GM21423 (cell line): ENCODE results near the gene C8A.

Experiments
- ATAC-seq: cut with Tn5 transposase; IDR thresholded peaks from one replicate; pipeline ENCODE4 v1.9.1; 2021; ENCODE audit warnings: mild to moderate bottlenecking, moderate library complexity; ENCODE audit not compliant: unreplicated experiment

The C8A gene

DNA sequence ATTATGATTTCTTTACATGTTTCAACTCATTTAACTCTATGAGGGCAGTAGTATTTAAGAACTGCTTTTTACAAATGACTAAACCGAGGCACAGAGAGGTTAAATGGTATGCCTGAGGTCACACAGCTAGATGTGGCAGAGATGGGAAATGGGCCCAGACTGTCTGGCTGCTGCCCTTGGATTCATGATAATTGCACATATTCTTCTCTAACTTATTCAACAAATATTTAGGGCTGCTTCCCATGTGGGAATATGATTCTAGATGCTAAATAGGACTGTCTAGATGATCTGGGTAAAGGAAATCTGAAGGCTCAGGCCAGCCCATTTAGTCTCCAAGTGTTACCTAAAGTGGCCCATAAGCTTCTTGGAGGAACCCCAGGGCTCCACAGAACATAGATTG lies 26.2 kb downstream of the C8A start:
- no peak for ATAC-seq

DNA sequence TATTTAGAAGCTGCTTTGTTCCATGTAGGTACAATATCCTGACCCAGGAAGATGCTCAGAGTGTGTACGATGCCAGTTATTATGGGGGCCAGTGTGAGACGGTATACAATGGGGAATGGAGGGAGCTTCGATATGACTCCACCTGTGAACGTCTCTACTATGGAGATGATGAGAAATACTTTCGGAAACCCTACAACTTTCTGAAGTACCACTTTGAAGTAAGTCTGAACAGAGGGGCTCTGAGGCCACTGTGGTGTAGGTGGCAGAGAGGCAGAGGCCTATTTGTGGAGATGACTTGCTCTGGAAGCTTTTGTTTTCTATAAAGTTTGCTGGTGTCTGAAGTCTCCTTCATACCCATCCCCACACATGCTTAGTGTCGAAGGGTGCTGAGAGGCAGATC lies 26.8 kb downstream of the C8A start:
- no peak for ATAC-seq

- ATAC-seq: no peak
Observed at GRCh38 chr1:56890229-56890628, 35.6 kb downstream of the C8A start.

DNA sequence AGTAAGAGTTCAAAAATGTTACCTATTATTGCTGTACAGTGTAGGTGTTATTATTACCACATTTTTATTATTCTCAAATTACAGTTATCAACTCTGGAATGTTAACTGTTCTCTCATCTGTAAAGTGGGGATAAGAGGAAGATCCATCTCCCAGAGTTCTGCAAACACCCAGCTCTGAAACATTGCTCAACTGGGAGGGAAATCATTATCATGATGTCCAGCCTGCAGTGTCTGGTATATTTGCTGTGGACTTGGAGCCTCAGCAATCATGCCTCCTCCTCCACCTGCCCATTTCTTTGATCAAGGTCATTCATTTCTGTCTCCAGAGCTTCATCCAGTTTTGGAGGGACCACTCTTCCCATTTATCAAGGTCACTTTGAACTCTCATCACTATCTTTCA lies 39.4 kb downstream of the C8A start:
- ATAC-seq: no peak

- no peak for ATAC-seq
Observed at GRCh38 chr1:56897150-56898004, 42.8 kb downstream of the C8A start.

GRCh38 chr1:56898005-56898373 lies 43.4 kb downstream of the C8A start:
- ATAC-seq: no peak

- ATAC-seq: no peak
Observed at GRCh38 chr1:56898879-56899278, 44.3 kb downstream of the C8A start.

DNA sequence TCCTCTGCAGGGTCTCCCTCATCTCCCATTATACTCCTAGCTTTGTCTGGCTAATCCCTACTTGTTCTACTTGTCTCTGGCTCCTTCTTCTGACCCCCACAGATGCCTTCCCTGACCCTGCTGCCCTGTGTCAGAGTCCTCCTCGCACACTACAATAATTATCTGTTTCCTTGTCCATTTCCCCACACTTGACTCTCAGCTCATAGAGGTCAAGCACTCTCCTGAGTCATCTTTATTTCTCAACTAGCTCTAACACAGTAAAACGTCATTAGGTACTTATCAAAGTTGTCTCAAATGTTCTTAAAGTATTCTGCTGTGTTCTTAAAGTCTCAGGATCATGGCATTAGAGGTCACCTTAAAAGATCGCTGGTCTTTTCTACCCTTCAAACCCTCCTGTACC lies 47.1 kb downstream of the C8A start:
- no peak for ATAC-seq

DNA sequence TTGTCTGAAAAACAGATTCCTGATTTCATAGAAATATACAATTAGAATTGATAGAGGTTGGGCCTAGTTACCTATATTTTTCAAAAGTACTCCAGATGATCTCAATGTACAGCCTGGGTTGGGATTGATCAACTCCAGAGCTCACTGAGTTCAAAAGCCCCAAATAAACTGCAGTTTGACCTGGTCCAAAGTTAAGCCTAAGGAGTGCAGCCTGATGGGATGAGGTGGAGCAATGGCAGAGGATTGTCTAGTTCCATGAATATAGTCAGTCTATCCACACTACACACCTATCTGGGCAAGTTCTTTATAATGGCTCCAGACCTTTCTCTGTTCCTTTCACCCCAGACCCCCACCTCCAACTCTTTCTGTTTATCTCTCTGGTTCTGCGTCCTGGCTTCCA lies 49.2 kb downstream of the C8A start:
- no peak for ATAC-seq

DNA sequence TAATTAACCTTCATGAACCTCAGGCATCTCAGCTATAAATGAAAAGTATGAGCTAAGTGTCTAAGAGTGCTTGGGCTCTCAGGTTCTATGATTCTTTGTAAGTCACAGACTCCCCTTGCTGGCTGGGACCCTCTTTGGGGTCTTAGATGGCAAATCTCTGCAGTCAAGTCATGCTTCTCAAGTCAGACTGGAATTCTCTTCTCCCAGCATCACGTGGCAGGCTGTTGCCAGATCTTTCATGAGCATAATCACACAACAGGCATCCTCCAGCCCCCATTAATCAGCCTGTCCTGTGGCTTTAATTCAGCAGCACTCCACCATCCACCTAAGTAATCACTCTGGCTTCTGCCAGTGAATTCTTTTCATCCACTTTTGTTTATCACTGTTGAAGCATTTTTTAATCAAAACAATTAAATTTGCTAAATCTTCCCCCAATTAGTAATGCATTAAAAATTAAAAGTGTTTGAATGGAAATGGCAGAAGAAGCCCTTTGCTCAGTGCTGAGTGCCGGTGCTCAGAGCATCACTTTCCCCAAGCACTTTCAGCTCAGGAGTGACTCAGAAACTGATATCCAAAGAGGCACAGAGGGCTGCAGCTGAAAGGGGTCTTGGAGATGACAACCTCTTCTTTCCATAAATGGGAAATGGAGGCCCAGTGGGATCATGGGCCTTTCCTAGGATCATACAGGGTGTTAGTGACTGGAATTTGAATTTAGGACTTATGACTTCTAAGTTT lies 50.2 kb downstream of the C8A start:
- no peak for ATAC-seq

DNA sequence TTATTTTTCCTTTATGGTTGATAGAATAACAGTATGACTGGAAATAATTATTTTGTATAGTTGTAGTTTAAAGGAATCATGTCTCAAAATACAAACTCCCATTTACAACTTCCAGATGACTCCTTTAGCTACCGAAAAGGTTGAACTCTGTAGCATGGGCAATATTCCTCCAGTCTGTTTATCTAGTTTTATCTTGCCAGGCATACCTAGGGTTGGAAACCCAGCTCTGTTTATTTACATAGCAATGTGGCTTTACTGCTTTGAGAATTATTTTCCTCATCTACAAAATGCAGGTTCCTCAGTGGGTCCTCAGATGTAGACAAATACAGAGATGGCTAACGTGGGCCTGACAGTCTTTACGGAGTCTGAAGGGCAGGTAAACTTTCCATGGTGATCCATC lies 51.1 kb downstream of the C8A start:
- no peak for ATAC-seq

DNA sequence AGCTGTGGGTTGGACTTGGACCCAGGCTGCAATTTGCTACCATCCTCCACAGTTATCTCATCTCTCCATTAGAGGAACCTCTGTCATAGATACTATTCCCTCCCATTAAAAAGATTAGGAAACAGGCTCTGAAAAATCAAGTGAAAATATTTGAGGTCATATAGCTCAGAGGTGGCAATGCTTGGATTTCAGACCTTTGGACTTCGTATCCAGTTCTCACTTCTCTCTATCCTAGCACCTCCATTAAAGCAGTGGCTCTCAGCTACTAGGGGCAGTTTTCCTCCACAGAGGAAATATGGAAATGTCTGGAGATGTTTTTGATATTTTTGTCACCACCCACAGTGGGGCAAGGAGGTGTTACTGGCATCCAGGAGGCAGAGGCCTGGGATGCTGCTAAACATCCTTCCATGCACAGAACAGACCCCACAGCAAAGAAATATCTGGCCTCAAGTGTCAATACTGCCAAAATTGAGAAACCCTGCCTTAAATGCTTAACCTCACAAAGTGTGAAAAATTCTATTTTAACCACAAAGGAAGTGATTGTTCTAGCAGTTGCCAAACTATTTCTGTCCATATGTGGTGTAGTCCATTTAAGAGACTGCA lies 54.1 kb downstream of the C8A start:
- no peak for ATAC-seq

DNA sequence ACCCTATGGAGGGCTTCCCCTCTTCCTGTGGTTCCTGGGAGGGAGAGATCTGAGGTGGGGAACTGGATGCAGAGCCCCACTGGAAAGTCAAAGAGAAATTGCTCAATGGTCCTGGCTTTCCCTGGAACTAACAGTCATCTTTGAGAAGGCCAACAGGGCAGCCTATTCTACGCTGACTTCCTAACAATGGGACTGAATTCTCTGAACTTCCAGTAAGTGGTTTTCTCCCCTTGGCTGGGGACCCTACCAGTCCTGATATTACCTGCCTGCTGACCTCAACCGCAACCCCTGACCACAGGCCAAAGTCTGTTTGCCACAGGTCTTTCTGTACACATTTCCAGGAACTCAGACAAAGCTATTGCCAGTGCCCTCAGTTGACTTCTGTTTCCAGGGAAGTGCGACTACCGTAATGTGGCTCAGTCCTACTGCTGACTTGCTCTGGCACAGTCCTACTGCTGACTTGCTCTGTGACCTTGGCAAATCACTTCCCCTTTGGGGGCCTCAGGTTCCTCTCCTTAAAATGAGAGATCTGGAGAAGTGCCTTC lies 55.9 kb downstream of the C8A start:
- no peak for ATAC-seq

GRCh38 chr1:56911098-56911938 lies 56.7 kb downstream of the C8A start:
- no peak for ATAC-seq

DNA sequence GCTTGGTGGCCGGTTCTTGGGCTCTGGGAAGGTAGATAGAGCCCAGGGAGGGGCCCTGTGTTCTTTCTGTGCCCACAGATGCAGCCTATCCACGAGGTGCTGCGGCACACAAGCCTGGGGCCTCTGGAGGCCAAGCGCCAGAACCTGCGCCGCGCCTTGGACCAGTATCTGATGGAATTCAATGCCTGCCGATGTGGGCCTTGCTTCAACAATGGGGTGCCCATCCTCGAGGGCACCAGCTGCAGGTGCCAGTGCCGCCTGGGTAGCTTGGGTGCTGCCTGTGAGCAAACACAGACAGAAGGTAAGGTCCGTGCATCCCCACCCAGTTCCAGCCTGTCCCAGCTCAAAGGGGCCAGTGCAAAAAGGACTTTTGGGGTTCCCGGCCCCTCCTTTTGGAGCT lies 57.7 kb downstream of the C8A start:
- no peak for ATAC-seq

DNA sequence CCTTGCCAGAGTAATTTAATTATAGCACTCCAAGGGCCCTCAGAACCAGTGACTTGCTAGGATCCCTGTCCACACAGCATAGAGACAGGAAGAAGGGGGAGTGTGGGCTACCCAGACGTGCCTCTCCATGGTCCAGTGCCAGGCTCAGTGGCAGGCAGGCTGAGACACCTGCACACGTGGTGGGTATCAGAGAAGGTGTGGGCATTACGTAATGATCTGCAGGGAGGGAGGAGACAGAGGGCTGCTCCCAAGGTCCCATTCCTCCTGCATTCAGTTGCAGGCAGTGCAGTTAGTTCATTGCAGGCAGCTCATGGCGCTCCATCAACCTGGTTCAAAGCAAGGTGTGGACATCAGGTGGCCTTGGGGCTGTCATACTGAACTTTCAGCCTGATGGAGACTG lies 61.4 kb downstream of the C8A start:
- no peak for ATAC-seq

DNA sequence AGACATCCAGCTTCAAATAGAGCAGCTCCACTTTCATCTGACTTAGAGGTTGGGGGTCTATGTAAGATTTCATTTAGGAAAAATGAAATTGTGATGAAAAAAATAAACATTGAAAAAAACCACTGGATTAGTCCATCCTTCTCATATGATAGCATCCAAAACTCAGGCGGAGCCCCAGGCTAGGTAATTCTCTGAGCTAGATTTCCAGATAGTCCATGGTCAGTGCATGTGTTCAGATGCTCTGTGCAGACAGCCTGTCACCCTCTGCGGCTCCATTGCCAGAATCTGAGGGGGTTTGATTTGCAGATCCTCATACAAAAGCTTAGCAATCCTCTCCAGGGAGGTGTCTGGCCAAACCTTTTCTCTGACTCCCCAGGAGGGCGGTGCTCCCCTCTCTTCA lies 62.0 kb downstream of the C8A start:
- no peak for ATAC-seq

DNA sequence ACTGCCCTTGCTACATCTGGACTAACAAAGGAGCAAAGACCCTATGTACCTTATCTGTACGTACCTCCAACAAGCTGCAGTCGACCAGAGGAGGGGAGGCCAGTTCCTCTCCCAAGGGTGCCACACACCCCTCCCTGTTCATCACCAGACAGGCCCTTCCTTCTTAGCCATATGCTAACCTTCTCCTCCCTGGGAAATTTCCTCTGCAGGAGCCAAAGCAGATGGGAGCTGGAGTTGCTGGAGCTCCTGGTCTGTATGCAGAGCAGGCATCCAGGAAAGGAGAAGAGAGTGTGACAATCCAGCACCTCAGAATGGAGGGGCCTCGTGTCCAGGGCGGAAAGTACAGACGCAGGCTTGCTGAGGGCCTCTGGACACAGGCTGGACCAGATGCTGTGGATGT lies 62.8 kb downstream of the C8A start:
- ATAC-seq: no peak

GRCh38 chr1:56920591-56921001 lies 66.0 kb downstream of the C8A start:
- no peak for ATAC-seq

DNA sequence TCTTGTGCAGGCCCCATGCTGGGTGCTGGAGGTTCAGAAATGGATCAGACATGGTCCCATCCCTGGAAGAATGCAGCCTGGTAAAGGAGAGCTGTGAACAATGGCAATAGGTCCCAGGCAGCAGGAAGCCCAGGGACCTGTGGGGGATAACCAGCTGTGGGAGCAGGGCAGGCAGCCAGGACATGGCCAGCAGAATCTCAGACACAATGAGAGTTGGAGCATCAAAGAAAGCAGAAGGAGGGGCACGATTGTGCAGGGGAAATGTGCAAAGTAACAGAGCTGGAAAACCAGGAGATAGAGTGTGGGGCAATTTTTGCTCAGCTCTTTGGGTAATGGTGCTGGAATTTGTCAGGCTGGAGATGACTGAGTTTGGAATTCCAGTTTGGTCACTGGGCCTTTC lies 66.9 kb downstream of the C8A start:
- ATAC-seq: no peak

- ATAC-seq: no peak
Observed at GRCh38 chr1:56922070-56922469, 67.5 kb downstream of the C8A start.
